Stimulated activated CD4-positive, alpha-beta T cell treated with anti-CD3 and anti-CD28 coated beads, Interleukin-4, amount 100 ng/mL, for 24 hours (primary cell): ENCODE results near the gene AK8.

ENCODE experiments used
- DNase-seq: peaks from one replicate; pipeline ENCODE4 v3.0.0-alpha.2; 2020

Gene AK8

GRCh38 chr9:132857616-132858342, 20.3 kb downstream of the AK8 start:
- DNase-seq: no peak

GRCh38 chr9:132857031-132857430, 21.1 kb downstream of the AK8 start:
- DNase-seq: no peak

DNA sequence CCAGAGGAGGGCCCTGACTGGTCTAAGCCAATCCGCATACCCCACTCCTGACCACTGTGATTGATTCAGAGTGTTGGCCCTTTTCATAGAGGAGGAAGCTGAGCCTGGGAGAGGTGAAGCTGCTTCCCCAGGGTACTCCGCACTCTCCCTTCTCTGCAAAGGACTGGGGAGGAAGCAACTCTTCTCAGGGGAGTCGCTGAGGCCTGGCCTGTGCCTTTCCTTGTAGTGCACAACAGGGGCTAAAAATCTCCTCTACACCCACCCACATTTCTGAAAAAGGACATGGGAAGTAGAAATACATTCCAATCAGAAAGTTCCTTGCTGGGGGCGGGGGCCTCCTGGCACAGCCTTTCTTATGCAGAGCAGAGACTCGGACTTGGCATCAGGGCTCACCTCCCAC, 22.2 kb downstream of the AK8 start:
- no peak for DNase-seq

DNA sequence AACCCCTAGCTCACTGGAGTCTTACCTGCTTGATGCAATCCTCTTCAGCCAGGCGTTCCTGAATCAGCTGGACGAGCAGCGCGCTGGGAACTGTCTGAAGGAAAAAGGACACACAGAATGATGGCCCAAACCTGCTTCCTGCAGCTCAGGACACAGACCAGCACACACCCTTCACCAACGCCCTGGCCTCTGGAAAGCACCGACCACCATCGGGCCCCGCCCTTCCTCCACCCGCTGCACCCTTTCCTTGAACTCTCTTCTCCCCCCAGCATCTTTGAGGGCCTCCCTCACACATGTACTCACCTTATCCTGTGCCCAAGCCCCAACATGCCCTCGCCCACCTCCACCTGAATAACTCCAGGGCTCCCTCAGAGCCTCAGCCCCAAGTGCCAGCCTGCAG, 23.3 kb downstream of the AK8 start:
- no peak for DNase-seq

DNA sequence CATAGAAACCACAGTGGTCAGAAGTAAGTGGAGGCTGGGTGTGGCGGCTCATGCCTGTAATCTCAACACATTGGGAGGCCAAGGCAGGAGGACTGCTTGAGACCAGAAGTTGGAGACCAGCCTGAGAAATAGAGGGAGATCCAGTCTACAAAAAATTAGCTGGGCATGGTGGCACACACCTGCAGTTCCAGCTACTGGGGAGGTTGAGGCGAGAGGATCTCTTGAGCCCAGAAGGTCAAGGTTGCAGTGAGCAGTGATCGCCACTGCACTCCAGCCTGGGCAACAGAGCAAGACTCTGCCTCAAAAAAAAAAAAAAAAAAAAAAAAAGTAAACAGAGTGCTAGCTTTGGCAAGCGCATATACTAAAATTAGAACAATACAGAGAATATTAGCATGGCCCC, 24.6 kb downstream of the AK8 start:
- no peak for DNase-seq

- no peak for DNase-seq
Measured at GRCh38 chr9:132849185-132849706, 28.8 kb downstream of the AK8 start.

DNA sequence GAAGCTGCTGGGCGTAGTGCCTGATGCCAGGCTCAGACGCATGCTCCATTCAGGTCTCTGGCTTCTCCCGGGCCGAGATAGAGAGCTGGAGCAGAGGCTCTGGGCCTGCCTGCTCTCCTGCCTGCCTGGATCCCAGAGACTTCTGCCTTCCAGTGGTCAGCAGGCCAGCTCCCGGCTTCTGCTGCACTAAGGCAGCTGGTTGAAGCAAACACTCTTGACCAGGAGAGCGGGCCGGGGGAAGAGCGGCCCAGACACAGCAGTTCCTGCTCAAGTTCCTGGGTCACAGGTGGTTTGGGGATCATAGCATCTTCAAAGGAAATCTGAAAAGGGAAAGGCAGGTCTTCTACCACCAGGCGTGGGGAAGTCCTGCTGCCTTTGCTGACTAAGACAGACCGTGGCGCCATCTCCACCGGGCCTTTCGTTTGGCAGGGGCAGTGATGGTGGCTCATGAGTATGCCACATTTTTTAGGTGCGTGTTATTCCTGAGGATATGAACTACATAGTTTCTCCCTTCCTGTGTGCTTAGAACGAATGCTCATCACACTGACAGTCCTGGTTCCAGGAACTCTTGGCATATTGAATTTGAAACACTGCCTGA, 31.1 kb downstream of the AK8 start:
- DNase-seq: no peak

GRCh38 chr9:132846109-132846917, 31.8 kb downstream of the AK8 start:
- DNase-seq: no peak

GRCh38 chr9:132842124-132843044, 35.7 kb downstream of the AK8 start:
- DNase-seq: no peak

DNA sequence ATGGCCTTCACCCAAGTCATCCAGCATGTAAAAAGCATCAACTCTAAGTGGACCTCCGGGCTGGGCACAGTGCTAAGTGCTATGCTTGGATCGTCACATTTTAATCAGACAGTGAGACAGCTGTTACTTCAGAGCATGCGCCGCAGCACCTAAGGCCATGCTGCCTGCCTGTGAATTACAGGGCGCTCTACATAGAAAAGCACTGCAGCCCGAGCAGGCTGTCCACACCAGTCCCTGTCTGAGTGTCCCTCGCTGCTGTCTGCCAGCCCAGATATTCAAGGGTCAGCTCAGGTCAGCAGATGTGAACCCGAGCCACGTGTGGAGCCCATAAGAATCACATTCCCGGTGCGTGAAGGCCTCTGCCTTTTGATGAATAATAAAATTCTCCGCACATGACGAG, 37.1 kb downstream of the AK8 start:
- no peak for DNase-seq

- DNase-seq: no peak
Measured at GRCh38 chr9:132838291-132838690, 39.8 kb downstream of the AK8 start.

DNA sequence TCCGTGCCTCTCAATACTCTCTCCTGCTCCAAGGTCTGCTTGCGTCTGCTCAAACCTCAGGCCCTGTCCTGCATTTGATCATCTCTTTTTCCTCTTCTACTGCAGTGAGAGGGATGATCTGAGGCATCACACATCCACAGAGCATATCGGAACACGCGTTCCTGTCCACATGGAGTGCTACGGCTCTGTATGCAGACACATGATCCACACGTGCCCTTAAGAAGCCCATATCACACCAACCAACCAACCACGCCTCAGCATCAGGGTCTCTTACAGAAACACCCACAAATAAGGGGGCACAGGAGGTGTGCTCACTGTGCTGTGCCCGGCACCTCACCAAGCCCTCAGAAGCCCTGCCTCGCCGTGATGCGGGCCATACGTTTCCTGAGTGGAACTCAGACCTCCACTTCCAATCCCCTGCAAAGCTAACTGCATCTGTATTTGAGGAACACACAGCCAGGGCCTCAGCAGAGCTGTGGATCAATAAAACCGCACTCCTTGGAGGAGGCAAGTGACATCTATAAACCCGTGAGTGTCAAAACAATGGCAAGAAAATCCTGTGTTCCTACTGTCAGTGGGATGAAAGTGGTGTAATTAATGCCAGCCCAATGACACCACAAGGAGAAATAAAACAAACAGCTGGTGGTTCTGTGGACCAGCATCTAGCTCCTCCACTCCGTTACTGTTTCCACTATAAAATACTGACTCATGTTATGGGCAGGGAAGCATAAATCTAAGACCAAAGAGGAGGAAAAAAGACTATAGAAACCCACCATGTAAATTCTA, 40.4 kb downstream of the AK8 start:
- no peak for DNase-seq

DNA sequence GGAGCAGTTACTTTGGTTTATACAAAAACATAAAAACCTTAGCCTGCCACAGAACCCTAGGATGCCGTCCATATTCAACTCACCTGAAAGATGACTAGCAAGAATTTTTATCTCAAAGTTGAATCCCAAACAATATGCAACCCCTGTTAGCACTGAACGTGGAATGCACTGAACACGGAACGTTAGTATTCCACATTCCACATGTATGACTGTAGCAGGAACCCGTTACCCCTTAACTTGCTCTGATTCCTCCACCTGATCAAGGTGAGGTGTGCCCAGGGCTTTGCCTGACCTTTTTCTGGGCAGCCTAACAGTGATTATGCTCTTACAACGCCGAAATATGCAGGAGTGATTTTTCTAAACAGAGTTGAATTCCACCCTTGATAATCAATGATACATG, 43.7 kb downstream of the AK8 start:
- DNase-seq: no peak

DNA sequence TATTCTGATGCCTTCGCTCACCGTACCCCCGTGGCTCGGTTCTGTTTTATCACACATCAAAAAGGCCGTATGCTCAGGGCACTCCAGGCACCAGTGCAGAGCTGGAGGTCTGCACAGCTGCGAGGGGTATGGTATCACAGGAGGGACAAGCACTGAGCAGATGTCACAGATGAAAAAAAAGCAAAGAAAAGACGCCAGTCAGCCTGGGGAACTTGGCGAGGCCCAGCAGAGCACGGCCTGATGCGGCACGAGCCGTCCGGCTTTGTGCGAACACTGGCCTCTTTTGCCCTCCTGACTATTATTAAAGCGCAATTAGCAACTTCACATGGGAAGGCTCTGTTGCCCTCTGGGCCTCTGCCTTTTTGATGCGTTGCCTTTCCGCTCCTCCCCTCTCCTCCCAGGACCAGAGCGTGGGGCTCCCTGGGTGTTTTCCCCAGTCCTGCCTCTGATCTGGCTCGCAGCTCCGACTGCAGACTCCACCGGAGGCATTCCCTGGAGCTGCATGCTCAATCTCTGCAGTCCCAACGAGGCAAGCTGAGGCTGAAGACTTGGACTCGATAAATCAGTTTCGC, 44.4 kb downstream of the AK8 start:
- no peak for DNase-seq

- DNase-seq: no peak
Measured at GRCh38 chr9:132832171-132832881, 45.8 kb downstream of the AK8 start.

- DNase-seq: no peak
Measured at GRCh38 chr9:132828201-132828770, 49.8 kb downstream of the AK8 start.

GRCh38 chr9:132827366-132827765, 50.7 kb downstream of the AK8 start:
- no peak for DNase-seq

DNA sequence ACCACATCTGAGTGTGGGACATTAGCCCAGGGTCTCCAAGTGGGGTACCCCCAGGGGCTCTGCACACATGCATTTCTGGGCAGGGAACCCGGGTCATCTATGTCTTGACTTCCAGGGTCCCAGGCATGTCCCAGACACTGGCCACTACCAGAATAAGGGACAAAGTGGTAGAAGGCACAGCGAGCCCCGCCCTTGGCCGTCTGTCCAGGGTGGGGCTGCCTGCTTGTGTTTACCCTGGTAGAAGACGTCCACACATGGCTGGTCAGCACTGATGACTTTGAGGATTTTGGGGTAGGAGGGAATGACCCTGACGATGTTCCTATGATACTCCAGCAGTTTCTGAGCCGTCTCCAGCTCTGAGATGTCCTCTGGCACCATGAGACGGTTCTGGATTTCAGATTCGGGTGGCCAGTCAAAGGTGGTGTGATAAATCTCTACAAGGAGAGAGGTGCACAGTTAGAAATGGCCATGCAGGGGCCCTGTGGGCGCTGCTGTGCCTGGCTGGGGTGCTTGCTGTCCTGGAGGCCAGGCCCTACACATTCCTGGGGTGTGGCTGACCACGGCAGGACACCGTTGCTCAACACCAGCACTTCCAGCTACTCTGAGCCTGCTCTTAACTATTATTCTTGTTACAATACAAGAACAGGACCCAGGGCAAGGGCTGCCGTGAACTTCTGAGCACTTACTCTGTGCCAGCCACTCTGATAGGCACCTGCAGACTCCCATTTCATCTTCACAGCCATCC, 51.3 kb downstream of the AK8 start:
- no peak for DNase-seq

DNA sequence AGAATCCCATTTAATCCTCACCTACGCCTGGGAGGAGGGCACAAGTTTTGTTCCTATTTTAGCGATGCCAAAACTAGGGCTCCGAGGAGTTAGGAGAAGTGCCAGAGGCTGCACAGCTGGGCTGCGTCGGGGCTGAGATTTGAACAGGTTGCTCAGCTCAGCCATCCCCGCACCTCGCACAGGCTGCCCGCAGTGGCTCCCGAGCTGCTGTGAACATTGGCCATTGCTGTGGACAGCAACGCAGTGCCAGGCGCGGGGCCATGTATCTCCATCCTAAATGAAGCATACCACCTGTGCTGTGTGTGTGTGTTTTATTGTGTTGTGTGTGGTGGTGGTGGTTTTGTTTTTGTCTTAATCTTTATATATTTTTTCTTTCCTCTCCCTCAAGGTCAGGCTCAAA, 52.0 kb downstream of the AK8 start:
- no peak for DNase-seq

- no peak for DNase-seq
Measured at GRCh38 chr9:132825430-132825829, 52.7 kb downstream of the AK8 start.
